Thyroid gland (tissue), 4 donors: ENCODE measurements around the gene CBFB.

Experiments used
- CTCF ChIP-seq, 6 experiments: fragments of 200-600 bp in 3 of 6; fragments of 450-650 bp in 3 of 6; sonication (generic) in 3 of 6; IDR thresholded peaks; one replicate each; pipeline ENCODE4 v1.5.1; 2016 to 2019; ENCODE audit warnings: antibody characterized with exemption in 6 of 6, mild to moderate bottlenecking in 2 of 6, inconsistent platforms in 1 of 6, moderate library complexity in 1 of 6
- POLR2A ChIP-seq, 2 donors: fragments of 450-650 bp; IDR thresholded peaks; one replicate each; pipeline ENCODE4 v1.6.1; 2017; ENCODE audit warnings: antibody characterized with exemption in 2 of 2, mild to moderate bottlenecking in 2 of 2, moderate library complexity in 1 of 2

- TF ChIP-seq CTCF (IDR thresholded peaks at IDR 0.05): no peak
- TF ChIP-seq POLR2A (IDR thresholded peaks at IDR 0.05): no peak
Measured at GRCh38 chr16:67150047-67150832, 121.3 kb downstream of the CBFB start.
